H1 (cell line): ENCODE data around the gene KLHDC4. TPM values are rescaled to one million over a fixed set of nuclear protein-coding genes. Genes with fewer than 3 reads are reported as not detected.

ENCODE experiments used
- CBX5 ChIP-seq: fragments of 300-800, 300-1000 bp; sonication (generic); IDR thresholded peaks from 2 replicates; pipeline ENCODE4 v1.7.1; 2016; ENCODE audit warnings: antibody characterized with exemption, low read length, low read depth
- RFX5 ChIP-seq: IDR thresholded peaks from 2 replicates; pipeline ENCODE4 v1.6.1; 2011; ENCODE audit warnings: low read depth, low read length, improper control_type of control experiment, borderline replicate concordance
- SRF ChIP-seq: IDR thresholded peaks from 2 replicates; pipeline ENCODE4 v1.6.1; 2011; ENCODE audit warnings: mild to moderate bottlenecking, low read depth, low read length, moderate library complexity
- polyA plus RNA-seq, 7 experiments: library from polyadenylated mRNA; depleted of rRNA in 3 of 7; stranded (reverse) in 5 of 7; unstranded in 2 of 7; fragments of >200 nt in 5 of 7; fragments of 200-250 nt in 2 of 7; gene quantifications; 1 replicate in 5 of 7; 2 replicates in 1 of 7; 4 replicates in 1 of 7; pipeline versions ENCODE4 v1.2.1 to v1.2.3, GENCODE V29; 2011 to 2013; ENCODE audit warnings: missing spikeins in 2 of 7, mixed read lengths in 2 of 7
- total RNA-seq: library from RNA; stranded (reverse); fragmentation: NEBNext Ultra II Directional; extraction: Animal tissue kit (Norgen Biotek cat#: 25700); gene quantifications from 2 replicates; pipeline ENCODE4 v1.2.1, GENCODE V29; 2021
- TF ChIP-seq, protein P1 (sequence below): IDR thresholded peaks from 2 replicates; pipeline ENCODE4 v1.6.1; 2011; ENCODE audit warnings: low read length, improper control_type of control experiment

The KLHDC4 gene
- total and polyA plus RNA-seq, 2 of the 8 experiments (the other 6 are each of a cell fraction or from before 2014, with no cell fraction given) = 23.7 to 63.9 TPM

DNA sequence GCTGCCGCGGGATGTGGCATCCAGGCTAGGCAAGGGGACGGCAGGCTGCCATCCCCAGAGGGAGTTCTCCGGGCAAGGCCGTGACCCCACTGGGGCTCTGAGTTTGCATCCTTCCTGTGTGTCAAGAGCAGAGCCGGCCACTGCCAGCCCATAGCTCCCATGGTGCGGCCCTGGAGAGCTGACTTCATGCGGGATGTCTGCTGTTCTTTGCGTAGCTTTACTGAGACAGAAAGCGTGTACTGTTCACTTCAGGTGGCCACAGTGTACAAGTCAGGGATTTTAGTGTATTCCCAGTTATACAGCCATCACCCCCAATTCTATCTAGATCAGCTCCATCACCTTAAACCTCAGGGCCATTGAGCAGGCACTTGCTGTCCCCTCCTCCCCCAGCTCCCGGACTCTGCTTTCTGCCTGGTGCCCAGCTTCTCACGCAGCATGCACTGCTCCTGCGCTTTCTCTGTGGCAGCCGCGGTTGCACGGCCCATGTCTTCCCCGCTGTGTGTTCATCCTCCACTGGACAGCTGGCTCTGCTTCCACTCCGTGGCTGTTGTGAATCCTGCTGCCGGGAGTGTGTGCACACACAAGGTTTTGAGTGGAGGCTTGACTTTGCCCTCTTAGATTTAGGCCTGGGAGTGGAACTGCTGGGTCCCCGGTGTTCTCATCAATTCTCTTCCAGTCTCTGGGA lies 71.2 kb downstream of the KLHDC4 start (continued):
- TF ChIP-seq RFX5 (no peak), CBX5 (no peak), SRF (no peak)
- TF ChIP-seq, protein P1, sequence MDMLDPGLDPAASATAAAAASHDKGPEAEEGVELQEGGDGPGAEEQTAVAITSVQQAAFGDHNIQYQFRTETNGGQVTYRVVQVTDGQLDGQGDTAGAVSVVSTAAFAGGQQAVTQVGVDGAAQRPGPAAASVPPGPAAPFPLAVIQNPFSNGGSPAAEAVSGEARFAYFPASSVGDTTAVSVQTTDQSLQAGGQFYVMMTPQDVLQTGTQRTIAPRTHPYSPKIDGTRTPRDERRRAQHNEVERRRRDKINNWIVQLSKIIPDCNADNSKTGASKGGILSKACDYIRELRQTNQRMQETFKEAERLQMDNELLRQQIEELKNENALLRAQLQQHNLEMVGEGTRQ = no peak
